NCI-H1092 (cell line): ENCODE measurements around the gene NTF4.
A peak's percentile ranks its signal among the peaks of the same experiment; 100 is the strongest.
"Not testable (repeated sequence)": the region's sequence is repeated elsewhere in the genome, so short reads cannot be mapped to it uniquely, and the experiment has no call there.

Source experiments
- DNase-seq: peaks from one replicate; lab custom pipeline; 2025; lab: John Stamatoyannopoulos, UW

Gene NTF4

GRCh38 chr19:49020931-49021895, 43.4 kb downstream of the NTF4 start:
- no peak for DNase-seq

GRCh38 chr19:49020342-49020741, 44.3 kb downstream of the NTF4 start:
- no peak for DNase-seq

GRCh38 chr19:49019242-49019932, 45.2 kb downstream of the NTF4 start:
- DNase-seq, result peak; percentile 10

GRCh38 chr19:49018388-49019241, 46.0 kb downstream of the NTF4 start:
- DNase-seq, result not testable (repeated sequence)

GRCh38 chr19:49017666-49018351, 46.8 kb downstream of the NTF4 start:
- DNase-seq, result no peak

- DNase-seq, result no peak
These were observed 47.5 kb downstream of the NTF4 start, which contains the start of gene LHB for GRCh38 chr19:49017041-49017665. LHB (minus strand) TSS chr19:49017091; CDS start chr19:49017081, 10 bp downstream.

- no peak for DNase-seq
These were observed 48.4 kb downstream of the NTF4 start for GRCh38 chr19:49016067-49016839.

GRCh38 chr19:49014870-49015255, 49.8 kb downstream of the NTF4 start:
- DNase-seq, result no peak

- DNase-seq, result no peak
These were observed 50.3 kb downstream of the NTF4 start for GRCh38 chr19:49014123-49014869.

GRCh38 chr19:49011194-49011593, 53.4 kb downstream of the NTF4 start:
- DNase-seq, result no peak
